GM10266 (cell line): ENCODE data around the gene LAP3.

Experiments used
- DNase-seq: peaks from one replicate; pipeline ENCODE4 v3.0.0; 2012; ENCODE audit errors: extremely low spot score
- TF ChIP-seq, protein P1 (sequence below): IDR thresholded peaks from 2 replicates; pipeline ENCODE4 v1.5.1; 2012; ENCODE audit warnings: mild to moderate bottlenecking, low read depth; ENCODE audit not compliant: control insufficient read depth, insufficient read depth; ENCODE audit errors: missing control alignments

The LAP3 gene

GRCh38 chr4:17554568-17554967, 22.4 kb upstream of the LAP3 start:
- TF ChIP-seq, protein P1, sequence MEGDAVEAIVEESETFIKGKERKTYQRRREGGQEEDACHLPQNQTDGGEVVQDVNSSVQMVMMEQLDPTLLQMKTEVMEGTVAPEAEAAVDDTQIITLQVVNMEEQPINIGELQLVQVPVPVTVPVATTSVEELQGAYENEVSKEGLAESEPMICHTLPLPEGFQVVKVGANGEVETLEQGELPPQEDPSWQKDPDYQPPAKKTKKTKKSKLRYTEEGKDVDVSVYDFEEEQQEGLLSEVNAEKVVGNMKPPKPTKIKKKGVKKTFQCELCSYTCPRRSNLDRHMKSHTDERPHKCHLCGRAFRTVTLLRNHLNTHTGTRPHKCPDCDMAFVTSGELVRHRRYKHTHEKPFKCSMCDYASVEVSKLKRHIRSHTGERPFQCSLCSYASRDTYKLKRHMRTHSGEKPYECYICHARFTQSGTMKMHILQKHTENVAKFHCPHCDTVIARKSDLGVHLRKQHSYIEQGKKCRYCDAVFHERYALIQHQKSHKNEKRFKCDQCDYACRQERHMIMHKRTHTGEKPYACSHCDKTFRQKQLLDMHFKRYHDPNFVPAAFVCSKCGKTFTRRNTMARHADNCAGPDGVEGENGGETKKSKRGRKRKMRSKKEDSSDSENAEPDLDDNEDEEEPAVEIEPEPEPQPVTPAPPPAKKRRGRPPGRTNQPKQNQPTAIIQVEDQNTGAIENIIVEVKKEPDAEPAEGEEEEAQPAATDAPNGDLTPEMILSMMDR, result no peak

GRCh38 chr4:17556498-17556897, 20.5 kb upstream of the LAP3 start:
- TF ChIP-seq, protein P1, result no peak
- no peak for DNase-seq

More at GRCh38 chr4:17554568-17554967, 22.4 kb upstream of the LAP3 start:
- no peak for DNase-seq

DNA sequence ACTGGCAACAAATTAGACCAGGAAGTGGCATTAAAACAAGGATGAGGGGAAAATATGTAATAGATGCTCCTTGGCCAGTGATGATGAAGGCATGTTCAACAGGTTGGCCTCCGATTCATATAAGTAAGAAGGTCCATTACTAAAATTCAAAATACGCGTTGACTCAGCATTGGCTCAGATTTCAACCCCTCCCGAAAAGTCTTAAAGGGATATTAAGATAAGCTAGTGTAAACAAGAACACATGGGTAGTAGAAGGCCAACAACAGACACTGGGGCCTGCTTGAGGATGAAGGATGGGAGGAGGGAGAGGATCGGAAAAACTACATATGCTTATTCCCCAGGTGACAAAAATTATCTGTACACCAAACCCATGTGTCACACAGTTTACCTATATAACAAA, 19.1 kb upstream of the LAP3 start:
- TF ChIP-seq, protein P1, result no peak
- no peak for DNase-seq

DNA sequence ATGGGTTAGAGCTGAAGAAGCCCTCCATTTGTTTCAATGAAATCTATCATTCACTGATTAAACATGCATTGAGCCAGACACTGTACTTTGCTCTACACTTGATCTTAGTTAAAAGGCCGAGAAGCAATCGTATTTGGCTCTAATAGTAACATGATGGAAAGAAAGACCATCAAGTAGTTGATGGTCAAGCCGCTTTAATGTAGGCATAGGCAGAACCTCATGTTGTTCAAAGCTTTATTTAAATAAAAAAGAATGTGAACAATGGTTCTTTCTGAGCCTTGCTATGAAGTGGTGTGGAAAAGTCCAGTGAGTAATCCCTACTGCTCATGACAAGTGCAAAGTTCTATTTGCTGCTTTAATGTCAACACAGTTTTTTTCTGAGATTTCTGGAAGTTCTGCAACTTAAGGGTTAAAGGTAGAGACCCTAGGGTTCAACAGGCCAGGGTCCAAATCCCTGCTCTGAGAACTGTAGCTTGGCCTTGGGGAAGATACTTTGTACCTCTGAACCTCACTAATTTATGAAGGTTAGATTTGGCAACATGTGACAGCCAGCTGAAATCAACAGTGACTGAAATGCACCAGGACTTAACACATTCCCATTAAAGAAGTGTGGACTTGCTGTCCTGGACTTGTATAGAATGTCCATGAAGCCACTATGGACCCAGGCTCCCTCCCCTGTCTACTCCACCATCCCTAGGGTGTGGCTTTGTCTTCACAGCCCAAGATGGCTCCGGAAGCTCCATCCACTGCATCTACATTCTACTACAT, 17.9 kb upstream of the LAP3 start:
- TF ChIP-seq, protein P1, result no peak
- DNase-seq, result no peak

- TF ChIP-seq, protein P1, result no peak
- no peak for DNase-seq
These were observed 17.3 kb upstream of the LAP3 start for GRCh38 chr4:17559709-17560048.

DNA sequence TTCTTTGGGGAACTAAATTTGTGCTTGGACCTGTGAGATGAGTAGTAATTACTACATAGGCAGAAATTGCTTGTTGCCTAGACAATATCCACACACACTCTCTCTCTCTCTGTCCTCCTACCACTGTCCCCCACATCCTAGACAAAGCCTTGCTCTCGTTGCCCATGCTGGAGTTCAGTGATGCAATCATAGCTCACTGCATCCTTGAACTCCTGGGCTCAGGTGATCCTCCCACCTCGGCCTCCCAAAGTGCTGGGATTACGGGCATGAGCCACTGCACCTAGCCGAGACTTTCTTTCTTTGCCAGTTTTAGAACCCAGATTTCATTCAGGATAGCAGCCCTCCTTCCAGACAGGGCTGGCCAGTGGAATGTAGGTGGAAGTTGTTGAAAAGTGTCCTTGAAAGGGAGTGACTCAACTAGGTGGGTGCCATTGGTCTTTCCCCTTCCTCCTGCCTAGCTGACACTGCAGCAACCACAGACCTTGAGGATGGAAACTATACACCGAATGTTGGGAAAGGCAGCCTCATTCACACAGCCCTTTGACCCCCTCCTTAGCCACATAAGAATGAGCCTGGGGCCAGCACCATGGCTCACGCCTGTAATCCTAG, 16.8 kb upstream of the LAP3 start:
- no peak for DNase-seq
- TF ChIP-seq, protein P1, result no peak

DNA sequence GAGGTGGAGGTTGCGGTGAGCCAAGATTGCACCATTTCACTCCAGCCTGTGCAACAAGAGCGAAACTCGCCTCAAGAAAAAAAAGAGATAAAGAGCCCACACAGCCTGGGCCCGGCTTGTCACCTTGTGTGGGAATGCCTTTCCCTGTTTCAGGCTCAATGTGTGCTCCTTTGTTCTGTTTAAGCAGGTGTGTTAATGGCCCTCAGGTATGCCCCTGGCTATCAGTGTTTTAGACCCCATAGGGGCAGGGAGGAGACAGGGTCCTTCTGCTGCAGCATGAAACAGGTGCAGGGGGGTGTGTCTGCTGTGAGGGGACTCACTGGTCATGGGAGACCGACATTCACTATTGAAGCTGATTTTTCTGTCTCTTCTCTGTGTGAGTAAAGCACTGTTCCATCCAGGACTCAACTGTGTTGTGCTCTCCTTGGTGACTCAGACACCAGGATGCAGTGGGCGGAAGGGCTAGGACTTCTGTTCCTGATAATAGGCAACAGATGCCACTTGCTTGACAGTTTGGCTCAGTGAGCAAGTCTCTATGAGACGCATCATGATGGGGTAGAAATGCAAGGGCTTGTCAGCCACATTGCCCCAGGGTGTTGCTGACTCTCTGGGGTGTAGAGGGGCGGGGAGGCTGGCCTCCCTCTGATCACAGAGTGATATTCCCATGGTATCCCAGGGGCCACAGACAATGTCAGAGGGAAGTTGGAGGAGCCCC, 15.6 kb upstream of the LAP3 start:
- DNase-seq, result no peak
- TF ChIP-seq, protein P1, result no peak
